ENCODE measurements around the gene COMP.

DNA sequence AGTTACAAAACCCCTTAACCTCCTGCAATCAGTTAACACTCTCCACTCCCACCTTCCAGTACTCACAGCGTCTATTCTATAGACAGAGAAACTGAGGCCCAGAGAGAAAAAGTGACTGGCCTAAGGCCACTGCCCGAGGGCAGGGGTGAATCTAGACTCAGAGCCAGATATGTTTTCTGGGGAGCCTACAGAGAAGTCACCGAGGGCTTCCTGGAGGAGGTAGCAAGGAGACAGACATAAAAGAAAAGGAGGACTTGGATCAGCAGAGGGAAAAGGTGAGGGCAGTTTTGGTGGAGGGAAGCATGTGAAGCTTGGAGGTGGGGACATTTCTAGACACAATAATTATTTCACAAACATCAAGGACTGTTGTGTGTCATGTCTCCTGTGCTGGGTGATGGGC, 1.6 kb upstream of the COMP start:
- TF ChIP-seq CTCF (IDR thresholded peaks at IDR 0.05; ENCODE audit: insufficient read depth, low read length, poor library complexity, severe bottlenecking) = no peak
- TF ChIP-seq EZH2phosphoT487 (conservative IDR thresholded peaks at IDR 0.05; ENCODE audit: low read length) = no peak
